Neural cell (in vitro differentiated cells): ENCODE data around the gene PCLO.

Source experiments
- EP300 ChIP-seq: fragments of 450-650 bp; conservative IDR thresholded peaks from 2 replicates; pipeline ENCODE4 v1.6.1; 2014; ENCODE audit warnings: antibody characterized with exemption, mild to moderate bottlenecking, moderate library complexity; ENCODE audit not compliant: poor library complexity, severe bottlenecking
- EZH2 ChIP-seq: fragments of 200-600, 300-800 bp; shearing (Covaris generic), sonication (generic); IDR thresholded peaks from 2 replicates; pipeline ENCODE4 v1.6.1; 2014; ENCODE audit warnings: antibody characterized with exemption, low read length, borderline replicate concordance, mild to moderate bottlenecking; ENCODE audit not compliant: insufficient read depth, poor library complexity, severe bottlenecking
- POLR2AphosphoS5 ChIP-seq: IDR thresholded peaks from 2 replicates; pipeline ENCODE4 v1.6.1; 2012
- RAD21 ChIP-seq: fragments of 450-650 bp; conservative IDR thresholded peaks from 2 replicates; pipeline ENCODE4 v1.6.1; 2014; ENCODE audit warnings: antibody characterized with exemption, mild to moderate bottlenecking, moderate library complexity
- SMC3 ChIP-seq: fragments of 450-650 bp; conservative IDR thresholded peaks from 2 replicates; pipeline ENCODE4 v1.6.1; 2014; ENCODE audit warnings: antibody characterized with exemption, mild to moderate bottlenecking, moderate library complexity; ENCODE audit not compliant: poor library complexity
- TAF1 ChIP-seq: IDR thresholded peaks from 2 replicates; pipeline ENCODE4 v1.6.1; 2012; ENCODE audit warnings: low read depth
- TF ChIP-seq, protein P1 (sequence below): fragments of 450-650 bp; IDR thresholded peaks from 2 replicates; pipeline ENCODE4 v1.5.1; 2014; ENCODE audit warnings: antibody characterized with exemption, mild to moderate bottlenecking, moderate library complexity; ENCODE audit not compliant: poor library complexity, severe bottlenecking
- TF ChIP-seq, protein P2 (sequence below): IDR thresholded peaks from 2 replicates; pipeline ENCODE4 v1.6.1; 2012; ENCODE audit warnings: borderline replicate concordance

DNA sequence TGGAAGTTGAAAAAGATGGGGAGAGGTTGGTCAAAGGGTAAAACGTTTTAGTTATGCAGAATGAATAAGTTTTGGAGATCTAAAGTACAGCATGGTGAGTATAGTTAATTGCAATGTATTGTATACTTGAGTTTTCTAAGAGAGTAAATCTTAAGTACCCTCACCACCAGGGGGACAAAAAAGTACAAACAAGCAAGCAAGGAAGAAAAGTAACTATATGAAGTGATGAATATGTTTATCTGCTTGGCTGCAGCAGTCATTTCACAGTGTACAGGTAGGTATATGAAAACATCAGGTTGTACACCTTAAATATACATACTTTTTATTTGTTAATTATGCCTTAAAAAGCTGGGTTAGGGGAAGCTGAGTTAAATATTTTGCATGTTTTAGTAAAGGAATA lies 157.3 kb downstream of the PCLO start:
- TF ChIP-seq, protein P1, sequence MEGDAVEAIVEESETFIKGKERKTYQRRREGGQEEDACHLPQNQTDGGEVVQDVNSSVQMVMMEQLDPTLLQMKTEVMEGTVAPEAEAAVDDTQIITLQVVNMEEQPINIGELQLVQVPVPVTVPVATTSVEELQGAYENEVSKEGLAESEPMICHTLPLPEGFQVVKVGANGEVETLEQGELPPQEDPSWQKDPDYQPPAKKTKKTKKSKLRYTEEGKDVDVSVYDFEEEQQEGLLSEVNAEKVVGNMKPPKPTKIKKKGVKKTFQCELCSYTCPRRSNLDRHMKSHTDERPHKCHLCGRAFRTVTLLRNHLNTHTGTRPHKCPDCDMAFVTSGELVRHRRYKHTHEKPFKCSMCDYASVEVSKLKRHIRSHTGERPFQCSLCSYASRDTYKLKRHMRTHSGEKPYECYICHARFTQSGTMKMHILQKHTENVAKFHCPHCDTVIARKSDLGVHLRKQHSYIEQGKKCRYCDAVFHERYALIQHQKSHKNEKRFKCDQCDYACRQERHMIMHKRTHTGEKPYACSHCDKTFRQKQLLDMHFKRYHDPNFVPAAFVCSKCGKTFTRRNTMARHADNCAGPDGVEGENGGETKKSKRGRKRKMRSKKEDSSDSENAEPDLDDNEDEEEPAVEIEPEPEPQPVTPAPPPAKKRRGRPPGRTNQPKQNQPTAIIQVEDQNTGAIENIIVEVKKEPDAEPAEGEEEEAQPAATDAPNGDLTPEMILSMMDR: no peak
- no peak for TF ChIP-seq POLR2AphosphoS5
- TF ChIP-seq EP300: no peak
- TF ChIP-seq, protein P2, sequence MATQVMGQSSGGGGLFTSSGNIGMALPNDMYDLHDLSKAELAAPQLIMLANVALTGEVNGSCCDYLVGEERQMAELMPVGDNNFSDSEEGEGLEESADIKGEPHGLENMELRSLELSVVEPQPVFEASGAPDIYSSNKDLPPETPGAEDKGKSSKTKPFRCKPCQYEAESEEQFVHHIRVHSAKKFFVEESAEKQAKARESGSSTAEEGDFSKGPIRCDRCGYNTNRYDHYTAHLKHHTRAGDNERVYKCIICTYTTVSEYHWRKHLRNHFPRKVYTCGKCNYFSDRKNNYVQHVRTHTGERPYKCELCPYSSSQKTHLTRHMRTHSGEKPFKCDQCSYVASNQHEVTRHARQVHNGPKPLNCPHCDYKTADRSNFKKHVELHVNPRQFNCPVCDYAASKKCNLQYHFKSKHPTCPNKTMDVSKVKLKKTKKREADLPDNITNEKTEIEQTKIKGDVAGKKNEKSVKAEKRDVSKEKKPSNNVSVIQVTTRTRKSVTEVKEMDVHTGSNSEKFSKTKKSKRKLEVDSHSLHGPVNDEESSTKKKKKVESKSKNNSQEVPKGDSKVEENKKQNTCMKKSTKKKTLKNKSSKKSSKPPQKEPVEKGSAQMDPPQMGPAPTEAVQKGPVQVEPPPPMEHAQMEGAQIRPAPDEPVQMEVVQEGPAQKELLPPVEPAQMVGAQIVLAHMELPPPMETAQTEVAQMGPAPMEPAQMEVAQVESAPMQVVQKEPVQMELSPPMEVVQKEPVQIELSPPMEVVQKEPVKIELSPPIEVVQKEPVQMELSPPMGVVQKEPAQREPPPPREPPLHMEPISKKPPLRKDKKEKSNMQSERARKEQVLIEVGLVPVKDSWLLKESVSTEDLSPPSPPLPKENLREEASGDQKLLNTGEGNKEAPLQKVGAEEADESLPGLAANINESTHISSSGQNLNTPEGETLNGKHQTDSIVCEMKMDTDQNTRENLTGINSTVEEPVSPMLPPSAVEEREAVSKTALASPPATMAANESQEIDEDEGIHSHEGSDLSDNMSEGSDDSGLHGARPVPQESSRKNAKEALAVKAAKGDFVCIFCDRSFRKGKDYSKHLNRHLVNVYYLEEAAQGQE: no peak
- no peak for TF ChIP-seq RAD21
- TF ChIP-seq TAF1: no peak
- TF ChIP-seq EZH2: no peak
- TF ChIP-seq SMC3: no peak
